GM18505 (cell line): ENCODE results near the gene FRS2.

ENCODE experiments used
- ATAC-seq: cut with Tn5 transposase; IDR thresholded peaks from one replicate; pipeline ENCODE4 v1.9.1; 2021; ENCODE audit not compliant: unreplicated experiment
- POLR2A ChIP-seq: IDR thresholded peaks from 4 replicates; pipeline ENCODE4 v1.6.1; 2011; ENCODE audit warnings: borderline replicate concordance; ENCODE audit not compliant: insufficient read depth, insufficient read length; ENCODE audit errors: extremely low read depth

Gene FRS2

DNA sequence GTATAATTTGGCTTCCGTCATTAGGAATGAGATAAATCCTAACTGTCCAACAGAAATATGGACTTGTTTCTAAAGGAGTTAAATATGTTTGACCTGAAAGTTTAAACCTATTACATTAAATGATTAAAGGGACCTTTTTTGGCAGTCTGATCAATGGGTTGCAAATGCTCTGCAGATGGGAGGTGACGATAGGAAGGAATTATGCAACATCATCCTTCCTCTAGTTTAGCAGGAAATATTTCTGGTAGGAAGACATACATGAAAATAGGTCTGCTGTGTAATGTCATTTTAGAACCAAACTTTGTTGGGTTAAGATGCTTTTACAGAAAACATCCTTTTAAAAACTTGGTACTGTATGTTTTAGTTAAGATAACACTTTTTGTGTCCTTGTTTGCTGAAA lies 137.9 kb downstream of the FRS2 start:
- no peak for TF ChIP-seq POLR2A
- ATAC-seq = no peak

GRCh38 chr12:69610126-69610525 lies 139.9 kb downstream of the FRS2 start:
- no peak for ATAC-seq
- TF ChIP-seq POLR2A = no peak

DNA sequence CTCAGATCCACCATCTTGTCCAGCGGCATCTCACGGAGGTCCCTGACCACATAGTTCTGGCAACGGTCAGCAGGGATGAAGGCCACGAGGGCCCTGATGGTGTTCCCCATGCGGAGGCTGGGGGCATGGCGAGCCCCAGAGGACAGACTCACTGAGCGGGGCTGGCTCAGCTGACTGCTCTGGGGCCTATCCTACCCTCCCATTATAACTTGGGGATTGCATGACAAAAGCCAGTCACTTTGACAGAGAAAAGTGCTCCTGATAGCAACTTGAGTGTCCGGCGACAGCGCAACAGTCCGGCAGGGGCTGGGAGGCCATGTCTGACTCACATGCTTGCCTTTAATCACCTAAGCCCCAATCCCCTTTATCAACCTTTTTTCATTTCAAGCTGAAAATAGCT lies 140.5 kb downstream of the FRS2 start, which contains the start of gene LRRC10:
Gene LRRC10, minus strand, starts transcription at position 179 of the 400 bp plus-strand sequence. Its CDS starts 69 bp downstream, at position 110.
- ATAC-seq = no peak
- no peak for TF ChIP-seq POLR2A

- ATAC-seq = no peak
- no peak for TF ChIP-seq POLR2A
These were observed 143.2 kb downstream of the FRS2 start for GRCh38 chr12:69613351-69613750.

- no peak for ATAC-seq
- no peak for TF ChIP-seq POLR2A
These were observed 145.8 kb downstream of the FRS2 start for GRCh38 chr12:69616025-69616424.

DNA sequence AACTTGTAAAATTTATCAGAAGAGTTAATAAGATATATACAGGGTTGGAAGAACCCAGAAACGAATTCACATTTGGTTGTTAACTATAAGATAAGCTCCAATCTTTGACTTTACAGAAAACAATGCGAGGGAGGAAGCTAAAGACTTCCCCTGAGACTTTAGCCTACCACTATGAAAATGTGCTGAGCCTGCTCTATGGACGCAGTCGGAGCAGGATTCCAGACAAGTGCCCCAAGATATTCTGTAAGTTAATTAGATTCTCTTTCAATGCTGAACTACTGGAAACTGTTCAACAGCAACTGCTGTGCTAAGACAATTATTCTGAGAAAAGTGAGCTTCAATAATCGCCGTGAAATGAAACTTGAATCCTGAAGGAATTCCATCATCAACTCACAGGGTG lies 148.9 kb downstream of the FRS2 start:
- no peak for ATAC-seq
- TF ChIP-seq POLR2A = no peak

GRCh38 chr12:69620077-69620476 lies 149.9 kb downstream of the FRS2 start:
- TF ChIP-seq POLR2A = no peak
- ATAC-seq = no peak

DNA sequence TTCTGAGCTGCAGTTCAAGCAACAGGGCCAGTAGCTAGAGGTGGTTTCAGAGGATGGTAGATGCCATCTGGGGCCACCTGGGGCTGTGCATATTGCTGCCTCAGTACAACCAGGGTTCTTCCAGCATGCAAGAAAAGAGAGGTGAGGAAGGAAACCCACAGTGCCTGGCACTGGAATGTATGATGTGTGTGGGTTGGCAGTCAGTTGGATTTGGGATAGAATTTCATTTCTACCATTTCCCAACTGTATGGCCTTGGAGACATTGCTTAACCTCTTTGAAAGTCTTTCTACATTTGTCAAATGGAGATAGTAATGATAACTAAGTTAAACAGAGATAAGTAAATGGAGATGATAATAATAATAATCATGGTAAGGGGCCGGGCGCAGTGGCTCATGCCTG lies 150.7 kb downstream of the FRS2 start:
- no peak for TF ChIP-seq POLR2A
- ATAC-seq = no peak

DNA sequence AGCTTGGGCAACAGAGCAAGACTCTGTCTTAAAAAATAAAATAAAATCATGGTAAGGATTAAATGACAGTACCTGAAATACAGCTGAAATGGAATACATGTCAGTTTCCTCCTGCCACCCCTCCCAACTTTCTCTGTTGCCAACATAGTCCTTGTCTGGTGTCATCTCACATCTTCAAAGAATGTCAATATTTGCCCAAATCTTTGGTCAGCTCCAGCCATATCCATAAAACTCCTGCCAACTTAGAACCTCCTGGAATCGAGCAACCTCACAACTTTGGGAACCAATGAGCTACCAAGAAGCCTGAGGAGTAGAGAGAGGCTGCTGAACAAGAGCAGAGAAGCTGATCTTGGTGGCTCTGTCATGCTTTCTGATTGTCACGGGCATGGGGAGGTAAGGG lies 151.4 kb downstream of the FRS2 start:
- TF ChIP-seq POLR2A = no peak
- ATAC-seq = no peak

DNA sequence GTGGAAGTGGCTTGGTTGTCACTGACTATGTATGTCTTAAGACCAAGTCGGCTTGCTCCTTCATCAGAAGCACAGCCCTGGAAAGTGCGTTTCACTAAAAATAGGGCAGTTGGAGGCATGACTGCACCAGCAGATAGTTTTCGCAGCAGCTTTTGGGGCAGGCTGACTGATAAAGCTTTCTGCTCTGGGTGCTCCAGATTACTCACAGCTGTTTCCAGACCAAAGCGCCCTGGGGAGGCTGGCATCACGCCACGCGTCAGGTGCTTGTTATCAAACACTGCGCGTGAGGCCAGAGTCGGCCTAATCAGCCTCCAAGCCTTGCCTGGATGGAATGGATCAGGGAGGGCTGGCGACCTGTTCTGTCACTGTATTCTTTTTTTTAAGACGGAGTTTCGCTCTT lies 153.8 kb downstream of the FRS2 start:
- TF ChIP-seq POLR2A = no peak

DNA sequence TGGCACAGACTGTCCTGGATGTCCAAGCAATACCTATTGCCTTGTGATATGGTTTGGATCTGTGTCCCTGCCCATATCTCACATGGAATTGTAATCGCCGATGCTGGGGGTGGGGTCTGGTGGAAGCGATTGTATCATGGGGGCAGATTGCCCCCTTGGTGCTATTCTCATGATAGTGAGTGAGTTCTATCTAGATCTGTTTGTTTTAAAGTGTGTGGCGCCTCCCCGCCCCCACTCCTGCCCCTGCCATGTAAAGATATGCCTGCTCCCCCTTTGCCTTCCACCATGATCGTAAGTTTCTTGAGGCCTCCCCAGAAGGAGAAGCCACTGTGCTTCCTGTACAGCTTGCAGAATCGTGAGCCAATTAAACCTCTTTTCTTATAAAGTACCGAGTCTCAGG lies 157.3 kb downstream of the FRS2 start:
- ATAC-seq = no peak
- no peak for TF ChIP-seq POLR2A

More for the DNA sequence above, 153.8 kb downstream of the FRS2 start:
- ATAC-seq = no peak
